Hematopoietic multipotent progenitor cell treated with erythropoietin and hydrocortisone succinate and interleukin-3 and kit ligand, for 17 days (in vitro differentiated cells): ENCODE measurements around the gene TMIGD2.
"Not testable (repeated sequence)": the region's sequence is repeated elsewhere in the genome, so short reads cannot be mapped to it uniquely, and the experiment has no call there.

Experiments used
- DNase-seq: peaks from one replicate; pipeline ENCODE4 v3.0.0-alpha.2; 2015; ENCODE audit warnings: low spot score

The TMIGD2 gene, protein sequence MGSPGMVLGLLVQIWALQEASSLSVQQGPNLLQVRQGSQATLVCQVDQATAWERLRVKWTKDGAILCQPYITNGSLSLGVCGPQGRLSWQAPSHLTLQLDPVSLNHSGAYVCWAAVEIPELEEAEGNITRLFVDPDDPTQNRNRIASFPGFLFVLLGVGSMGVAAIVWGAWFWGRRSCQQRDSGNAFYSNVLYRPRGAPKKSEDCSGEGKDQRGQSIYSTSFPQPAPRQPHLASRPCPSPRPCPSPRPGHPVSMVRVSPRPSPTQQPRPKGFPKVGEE

DNA sequence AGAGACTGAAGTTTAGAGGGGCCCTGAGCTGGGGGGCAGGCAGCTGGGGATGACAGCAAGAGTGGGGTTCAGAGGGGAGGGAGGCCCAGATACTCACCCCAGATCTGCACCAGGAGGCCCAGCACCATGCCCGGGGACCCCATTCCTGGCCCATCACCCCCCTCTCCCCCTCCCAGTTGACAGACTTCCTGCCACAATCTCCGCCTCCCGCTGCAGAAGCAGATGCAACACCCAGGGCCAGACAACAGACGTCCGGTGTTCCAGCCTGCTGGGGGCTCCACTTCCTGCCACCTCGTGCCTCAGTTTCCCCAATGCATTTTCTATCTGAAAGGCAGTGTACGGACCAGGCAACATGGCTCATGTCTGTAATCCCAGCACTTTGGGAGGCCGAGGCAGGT lies at the start of gene TMIGD2:
TMIGD2 (minus strand) TSS at position 147 of the 398 bp plus-strand sequence; CDS start at position 143, 4 bp downstream.
- DNase-seq = no peak

DNA sequence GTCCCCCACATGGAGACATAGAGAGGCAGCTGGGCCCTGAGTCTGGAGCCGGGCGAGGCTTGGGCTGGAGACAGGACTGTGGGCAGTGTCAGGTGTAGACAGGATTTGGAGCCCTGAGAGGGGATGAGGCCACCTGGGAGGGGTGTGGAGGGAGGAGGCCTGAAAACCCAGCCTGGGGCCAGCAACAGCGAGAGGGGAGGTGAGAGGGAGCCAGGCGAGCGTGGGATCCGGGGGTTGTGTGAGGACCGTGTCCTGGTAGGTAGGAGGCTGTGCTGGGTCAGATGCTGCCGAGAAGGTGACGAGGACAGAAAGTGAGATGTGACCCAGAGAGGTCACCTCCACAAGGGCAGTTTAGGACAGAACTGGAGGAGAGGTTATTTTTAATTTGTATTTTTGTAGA lies 48.5 kb upstream of the TMIGD2 start:
- DNase-seq = no peak

DNA sequence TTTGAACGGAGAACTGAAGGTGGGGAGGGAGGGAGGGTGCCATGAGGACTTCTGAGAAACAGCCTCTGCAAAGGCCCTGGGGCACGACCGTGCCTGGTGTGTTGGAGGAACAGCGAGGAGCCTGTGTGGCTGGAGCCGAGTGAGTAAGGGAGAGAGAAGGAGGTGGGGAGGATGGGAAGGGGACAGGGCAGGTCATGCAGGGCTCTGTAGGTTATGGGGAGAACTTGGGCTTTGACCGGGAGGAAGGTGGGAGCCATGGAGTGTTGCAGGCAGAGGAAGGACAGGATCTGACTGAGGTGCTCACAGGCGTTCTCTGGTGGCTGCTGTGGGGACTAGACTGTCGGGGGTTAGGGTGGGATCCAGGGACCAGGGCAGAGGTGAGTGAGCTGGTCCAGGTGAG lies 47.9 kb upstream of the TMIGD2 start:
- DNase-seq = no peak

DNA sequence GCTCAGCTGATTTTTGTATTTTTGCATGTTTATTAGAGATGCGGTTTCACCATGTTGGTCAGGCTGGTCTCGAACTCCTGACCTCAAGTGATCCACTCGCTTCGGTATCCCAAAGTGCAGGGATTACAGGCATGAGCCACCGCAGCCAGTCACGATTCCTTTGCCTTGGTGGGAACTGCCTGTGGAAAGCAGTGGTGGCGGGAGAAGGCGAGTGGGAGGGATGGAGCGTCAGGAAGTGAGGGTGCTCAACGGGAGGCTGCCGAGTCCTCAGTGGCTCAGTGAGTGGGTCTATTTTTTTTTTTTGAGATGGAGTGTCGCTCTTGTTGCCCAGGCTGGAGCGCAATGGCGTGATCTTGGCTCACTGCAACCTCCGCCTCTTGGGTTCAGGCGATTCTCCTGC lies 47.0 kb upstream of the TMIGD2 start:
- not testable (repeated sequence) for DNase-seq

DNA sequence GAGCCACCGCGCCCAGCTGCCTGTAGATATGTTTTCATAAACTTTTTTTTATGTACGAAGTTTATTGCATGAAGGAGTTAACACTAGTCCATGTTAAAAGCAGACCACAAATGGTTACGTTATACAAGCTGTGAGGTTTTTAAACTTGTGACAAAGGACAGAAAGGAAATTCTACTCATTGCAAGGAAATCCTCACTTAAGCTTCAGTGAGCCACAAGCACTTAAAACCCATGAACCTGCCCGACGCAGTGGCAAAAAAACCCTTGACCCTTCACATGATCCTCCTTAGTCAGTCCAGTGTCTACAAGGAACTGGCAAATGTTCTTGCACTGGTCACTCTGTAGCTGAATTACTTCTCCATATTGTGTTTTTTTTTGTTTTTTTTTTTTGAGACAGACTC lies 45.3 kb upstream of the TMIGD2 start:
- no peak for DNase-seq

DNA sequence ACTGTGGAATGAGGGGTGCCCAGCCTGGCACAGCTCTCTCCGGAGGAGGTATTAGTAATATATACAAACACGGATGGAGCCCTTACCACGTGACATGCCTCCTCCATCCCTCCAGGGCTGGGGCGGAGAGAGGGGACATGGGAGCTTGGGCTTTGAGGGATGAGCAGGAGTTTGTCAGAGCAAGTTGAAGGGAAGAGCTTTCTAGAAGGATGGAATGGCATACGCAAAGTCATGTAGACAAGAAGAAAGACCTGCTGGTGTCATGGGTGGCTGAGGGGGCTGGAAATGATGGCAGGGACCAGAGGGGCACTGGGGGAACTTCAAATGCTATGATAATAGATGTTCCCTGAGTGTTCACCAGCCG lies 43.8 kb upstream of the TMIGD2 start:
- DNase-seq = no peak

DNA sequence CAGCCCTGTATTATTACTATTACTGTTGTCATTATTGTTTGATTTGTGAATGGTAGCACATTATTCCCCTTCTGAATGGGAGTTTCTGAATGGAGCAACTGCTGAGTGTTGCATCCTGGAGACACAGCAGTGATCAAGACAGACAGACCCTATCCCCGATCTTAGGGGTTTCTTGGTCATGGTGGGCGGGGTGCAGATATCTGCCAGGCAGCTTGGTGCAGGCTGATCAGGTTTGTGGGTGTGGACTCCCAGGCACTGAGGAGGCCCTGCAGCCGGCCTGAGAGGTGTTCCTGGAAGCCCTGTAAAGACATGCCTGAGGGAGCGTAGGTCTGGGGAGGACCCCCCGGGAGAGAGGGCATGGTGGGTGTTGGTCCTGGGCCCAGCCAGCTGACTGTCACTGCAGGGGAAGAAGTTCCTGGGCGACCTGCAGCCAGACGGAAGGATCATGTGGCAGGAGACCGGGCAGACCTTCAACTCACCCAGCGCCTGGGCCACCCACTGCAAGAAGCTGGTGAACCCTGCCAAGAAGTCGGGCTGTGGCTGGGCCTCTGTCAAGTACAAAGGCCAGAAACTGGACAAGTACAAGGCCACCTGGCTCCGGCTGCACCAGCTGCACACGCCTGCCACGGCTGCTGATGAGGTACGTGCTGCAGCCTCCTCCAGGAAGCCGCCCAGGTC lies 43.3 kb upstream of the TMIGD2 start:
- no peak for DNase-seq

DNA sequence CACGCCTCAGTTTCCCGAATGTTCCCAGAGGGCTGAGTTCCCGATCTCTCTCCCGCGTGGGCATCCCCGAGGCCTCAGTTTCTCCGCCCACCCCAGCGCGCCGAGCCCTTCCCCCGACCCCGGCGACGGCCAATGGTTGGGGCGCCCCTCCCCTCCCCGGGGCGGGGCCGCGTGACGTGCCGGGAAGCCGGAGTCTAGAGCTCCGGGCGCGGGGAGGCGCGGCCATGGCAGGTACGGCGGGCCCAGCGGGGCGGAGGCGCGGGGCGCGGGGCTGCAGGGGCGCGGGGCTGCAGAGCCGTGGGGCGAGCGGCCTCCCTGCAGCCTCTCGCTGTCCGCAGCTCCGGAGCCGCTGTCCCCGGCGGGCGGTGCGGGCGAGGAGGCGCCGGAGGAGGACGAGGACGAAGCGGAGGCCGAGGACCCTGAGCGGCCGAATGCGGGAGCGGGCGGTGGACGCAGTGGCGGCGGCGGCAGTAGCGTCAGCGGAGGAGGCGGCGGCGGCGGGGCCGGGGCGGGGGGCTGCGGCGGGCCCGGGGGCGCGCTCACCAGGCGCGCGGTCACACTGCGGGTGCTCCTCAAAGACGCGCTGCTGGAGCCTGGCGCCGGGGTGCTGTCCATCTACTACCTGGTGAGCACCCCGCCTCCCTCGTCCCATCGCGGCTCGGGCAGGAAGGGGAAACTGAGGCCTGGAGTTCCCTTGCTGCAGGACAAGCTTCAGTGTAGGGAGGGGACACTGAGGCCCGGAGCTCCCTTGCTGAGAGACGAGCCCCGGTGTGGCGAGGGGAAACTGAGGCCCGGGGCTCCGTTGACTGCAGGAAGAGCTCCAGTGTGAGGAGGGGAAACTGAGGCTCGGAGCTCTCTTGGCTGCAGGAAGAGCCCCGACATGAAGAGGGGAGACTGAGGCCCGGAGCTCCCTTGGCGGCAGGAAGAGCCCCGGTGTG lies 41.5 kb upstream of the TMIGD2 start, which contains the start of gene MPND:
MPND (plus strand) TSS at position 193 of the 938 bp plus-strand sequence; CDS start at position 225, 32 bp downstream.
- peak; percentile 84 for DNase-seq

DNA sequence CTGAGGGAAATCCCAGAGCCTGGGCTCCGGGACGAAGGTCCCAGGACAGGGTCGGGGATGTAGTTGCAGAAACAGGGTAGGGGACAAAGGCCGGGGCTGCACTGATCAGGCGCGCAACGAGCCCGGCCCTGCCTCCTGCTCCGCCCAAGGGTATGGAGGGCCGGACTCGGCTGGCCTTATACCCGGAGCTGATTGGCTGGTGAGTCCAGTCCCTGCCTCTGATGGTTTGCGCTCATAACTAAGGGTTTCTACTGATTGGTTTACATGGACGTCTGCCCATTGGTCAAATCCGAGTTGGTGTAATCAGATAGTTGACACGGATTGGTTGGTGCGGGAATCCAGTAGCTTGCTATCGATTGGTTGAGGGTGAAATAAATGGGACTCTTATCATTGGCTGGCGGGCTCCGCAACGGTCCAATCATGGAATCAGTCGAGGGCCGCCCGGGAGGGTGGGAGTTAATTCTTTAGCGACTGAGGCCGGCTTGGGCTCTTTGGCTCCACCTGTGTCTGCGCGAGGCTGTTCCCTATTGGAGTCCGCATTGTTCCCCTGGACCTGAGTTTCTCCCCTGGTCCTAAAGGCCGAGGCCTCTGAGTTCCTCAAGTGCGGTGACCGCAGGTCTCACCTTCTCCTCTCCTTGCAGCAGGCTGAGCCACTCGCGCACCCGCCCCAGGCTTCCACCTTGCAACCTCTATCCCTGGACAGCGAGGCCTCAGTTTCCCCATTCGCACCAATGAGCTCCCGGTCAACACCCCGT lies 40.6 kb upstream of the TMIGD2 start:
- peak; percentile 98 for DNase-seq

DNA sequence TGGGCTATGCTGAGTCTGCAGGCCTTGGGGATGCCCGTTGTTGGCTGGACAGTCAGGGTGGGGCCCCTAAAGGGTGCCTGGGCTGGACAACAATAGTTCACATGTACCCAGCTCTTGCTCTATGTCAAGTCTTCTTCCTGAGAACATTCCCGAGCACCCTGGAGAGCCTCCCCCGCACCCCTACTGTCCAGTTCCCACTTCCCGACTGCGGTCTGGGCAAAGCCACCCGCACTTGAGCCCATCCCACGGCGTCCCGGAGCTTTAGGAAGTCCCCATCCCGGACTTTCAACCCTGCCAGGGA lies 40.1 kb upstream of the TMIGD2 start:
- DNase-seq = no peak

DNA sequence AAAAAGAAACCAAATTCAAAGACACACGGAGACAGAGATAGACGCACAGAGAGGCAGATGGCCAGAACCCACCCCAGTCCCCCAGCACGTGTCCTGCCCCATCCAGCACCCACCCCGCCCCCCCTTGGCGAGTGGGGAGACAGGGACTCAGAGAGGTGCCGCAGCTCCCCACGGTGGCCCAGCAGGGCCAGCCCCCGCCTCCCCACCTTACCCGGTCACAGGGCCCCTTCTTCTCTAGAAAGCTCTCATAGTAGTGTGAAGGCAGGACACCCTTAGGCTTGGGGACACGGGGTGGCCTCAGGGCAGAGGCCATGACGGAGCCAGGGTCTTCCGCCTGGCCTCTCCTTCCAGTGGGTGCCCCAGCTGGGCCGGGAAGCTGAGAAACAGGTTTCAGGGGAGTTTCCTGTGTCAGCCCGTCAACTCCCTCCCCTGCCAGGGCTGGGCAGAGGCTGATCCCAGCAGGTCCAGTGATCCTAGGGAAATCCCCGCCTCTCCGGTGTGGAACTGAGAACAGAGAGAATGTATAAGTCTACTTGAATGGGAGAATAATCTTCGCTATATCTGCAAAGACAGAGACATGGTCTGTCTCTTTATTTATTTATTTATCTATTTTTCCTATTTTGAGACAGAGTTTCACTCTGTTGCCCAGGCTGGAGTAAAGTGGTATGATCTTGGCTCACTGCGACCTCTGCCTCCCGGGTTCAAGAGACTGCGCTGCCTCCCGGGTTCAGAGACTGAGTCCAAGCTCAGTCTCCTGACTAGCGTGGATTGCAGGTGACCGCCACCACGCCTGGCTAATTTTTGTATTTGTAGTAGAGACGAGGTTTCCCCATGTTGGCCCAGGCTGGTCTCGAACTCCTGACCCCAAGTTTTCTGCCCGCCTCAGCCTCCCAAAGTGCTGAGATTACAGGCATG lies 36.5 kb upstream of the TMIGD2 start, which contains the start of gene STAP2:
STAP2 (minus strand) TSS at position 387 of the 915 bp plus-strand sequence; CDS start at position 313, 74 bp downstream.
- DNase-seq = no peak

DNA sequence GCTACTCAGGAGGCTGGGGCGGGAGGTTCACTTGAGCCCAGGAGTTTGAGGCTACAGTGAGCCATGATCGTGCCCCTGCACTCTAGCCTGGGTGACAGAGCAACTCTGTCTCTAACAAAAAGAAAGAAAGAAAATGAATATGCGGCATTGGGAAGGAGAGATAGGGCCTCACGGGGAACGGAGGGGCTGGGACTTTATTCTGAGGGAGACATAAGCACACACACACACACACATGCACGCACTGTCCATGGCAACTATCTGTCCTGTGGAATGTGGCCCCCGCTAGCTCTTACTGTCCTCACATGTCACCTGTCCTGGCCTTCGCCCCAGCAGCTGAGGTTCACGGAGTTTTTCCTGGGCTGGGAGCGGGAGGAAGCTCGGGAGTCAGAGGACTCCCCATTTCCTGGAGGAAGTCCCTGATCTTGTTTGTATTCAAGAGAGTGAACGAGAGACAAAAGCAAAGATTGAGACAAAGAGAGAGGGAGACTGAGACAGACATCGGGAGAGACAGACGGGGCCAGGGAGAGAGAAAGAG lies 35.8 kb upstream of the TMIGD2 start:
- DNase-seq = no peak

DNA sequence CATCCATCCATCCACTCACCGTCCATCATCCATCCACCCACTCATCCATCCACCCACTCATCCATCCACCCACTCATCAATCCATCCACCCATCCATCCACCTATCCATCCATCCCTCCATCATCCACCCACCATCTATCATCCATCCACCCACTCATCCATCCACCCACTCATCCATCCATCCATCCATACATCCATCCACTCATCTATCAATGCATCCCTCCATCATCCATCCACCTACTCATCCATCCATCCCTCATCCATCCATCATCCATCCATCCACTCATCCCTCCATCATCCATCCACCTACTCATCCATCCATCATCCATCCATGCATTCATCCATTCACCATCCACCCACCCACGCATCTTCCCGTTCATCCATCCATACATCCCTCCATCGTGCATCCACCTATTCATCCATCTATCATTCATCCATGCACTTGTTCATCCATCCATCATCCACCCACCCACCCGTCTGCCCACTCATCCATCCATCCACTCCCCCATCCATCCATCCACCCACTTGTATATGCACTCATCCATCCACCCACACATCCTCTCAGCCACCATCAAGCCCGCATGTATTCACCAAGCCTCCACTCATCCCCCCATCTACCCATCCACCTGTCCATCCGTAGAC lies 32.9 kb upstream of the TMIGD2 start:
- DNase-seq = no peak

DNA sequence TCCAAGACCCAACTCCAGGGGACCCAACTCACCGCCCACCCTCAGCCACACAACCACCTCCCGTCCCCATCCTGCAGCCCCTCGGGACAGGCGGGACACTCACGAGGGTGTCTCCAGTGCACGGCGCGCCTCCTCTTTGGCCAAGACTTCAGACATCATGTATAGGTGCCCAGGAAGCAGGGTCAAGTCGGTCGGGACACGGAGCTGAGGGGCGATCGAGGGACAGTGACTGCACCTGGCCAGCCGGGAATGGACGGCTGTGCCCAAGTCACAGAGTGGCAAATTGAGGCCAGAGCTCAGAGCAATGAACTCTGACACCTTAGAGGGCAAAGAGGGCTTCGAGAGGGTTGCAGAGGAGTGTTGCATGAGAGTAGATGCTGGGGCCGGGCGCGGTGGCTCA lies 27.7 kb upstream of the TMIGD2 start:
- no peak for DNase-seq

DNA sequence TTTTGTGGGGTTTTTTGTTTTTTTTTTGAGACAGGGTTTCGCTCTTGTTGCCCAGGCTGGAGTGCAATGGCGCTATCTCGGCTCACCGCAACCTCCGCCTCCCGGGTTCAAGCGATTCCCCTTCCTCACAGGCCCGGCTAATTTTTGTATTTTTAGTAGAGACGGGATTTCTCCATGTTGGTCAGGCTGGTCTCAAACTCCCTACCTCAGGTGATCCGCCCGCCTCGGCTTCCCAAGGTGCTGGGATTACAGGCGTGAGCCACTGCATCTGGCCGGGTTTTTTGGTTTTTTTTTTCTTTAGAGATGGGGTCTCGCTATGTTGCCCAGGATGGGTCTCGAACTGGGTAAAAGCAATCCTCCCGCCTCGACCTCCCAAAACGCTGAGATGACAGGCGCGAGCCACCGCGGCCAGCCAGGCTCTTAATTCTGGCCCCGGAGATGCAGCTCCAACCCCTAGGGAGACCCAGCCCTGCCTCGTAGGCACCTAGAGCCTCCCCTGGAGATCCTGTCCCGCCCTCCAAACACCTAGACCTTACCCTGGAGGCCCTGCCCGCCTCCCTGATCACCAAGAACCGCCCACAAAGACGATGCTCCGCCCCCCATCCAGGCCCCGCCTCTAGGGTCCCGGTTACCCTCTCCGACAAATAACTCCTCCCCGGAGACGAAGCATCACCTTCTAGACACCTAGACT lies 26.9 kb upstream of the TMIGD2 start:
- not testable (repeated sequence) for DNase-seq

DNA sequence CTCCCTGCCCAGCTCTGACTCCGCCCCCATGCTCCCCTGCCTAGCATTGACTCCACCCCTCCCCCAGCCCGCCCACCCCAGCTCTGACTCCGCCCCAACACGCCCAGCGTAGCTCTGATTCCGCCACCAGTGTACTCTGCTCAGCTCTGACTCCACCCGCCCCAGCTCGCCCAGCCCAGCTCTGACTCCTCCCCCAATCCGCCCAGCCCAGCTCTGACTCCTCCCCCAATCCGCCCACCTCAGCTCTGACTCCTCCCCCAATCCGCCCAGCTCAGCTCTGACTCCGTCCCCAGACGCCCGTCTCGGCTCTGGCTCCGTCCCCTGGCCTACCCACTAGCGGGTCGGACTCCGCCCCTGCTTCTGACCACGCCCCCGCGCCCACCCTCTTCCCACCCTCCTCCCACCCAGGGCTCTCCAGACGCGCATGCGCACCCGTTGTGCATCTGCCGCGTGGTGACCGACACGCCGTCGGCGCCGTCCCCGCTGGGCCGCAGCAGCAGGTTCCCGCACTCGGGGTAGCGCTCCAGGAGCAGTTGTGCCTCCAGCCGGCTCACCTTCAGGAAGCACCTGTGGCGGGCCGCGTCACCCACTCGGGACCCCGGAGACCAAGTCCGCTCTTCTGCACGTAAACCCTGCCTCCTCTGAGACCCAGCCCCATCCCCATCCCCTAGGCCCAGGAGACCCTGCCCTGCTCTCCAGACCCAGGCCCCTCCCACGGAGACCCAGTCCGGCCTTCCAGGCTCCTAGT lies 26.2 kb upstream of the TMIGD2 start:
- peak; percentile 92 for DNase-seq

DNA sequence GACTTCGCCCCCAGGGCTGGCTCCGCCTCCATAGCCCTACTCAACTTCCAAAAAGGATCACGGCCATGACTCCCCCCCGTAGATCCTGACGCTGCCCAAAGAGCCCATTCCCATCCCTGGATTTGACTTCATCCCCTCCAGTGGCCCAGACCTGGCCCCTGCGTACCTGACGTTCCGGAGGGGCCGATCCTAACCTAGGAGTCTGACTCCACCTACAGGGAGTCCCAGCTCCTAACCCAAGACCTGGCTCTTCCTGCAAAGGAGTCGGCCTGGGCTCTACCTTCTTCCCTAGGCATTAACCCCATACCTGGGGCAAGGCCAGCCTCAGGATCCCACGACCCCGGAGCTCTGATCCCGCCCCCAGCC lies 25.7 kb upstream of the TMIGD2 start:
- no peak for DNase-seq

DNA sequence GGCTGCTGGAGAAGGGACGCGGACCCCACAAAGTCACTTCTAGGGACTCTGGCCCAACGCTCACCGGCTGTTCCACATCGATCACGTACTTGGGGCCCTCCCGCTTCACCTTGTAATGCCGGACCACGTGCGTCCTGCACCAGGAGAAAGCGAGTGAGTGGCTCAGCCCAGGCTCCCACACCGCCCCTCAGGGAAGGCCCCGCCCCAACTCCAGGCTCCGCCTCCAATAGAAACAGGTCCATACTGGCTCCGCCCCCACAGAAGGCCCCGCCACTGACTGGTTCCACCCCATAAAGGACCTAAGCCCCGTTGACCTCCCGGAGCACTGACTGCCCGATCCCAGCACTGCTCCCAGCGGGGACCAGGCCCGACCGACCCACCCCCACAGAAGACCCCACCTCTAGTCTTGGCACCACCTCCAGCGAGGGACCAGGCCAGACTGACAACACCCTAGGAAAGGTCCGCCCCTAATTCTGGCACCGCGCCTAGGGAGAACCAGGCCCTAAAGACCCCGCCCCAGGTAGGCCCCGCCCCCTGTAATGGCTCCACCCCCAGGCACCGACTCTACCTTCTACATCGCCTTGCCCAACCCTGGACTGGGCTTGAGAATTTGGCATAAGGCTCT lies 25.2 kb upstream of the TMIGD2 start:
- peak; percentile 87 for DNase-seq
